Gastroesophageal sphincter (tissue), 3 donors: Measurements from ENCODE around the gene KCNT1.

Experiments
- CTCF ChIP-seq, 4 experiments: fragments of 200-600 bp in 2 of 4; fragments of 450-650 bp in 2 of 4; sonication (generic) in 1 of 4; IDR thresholded peaks; one replicate each; pipeline ENCODE4 v1.5.1; 2017 to 2019; ENCODE audit warnings: antibody characterized with exemption in 4 of 4, mild to moderate bottlenecking in 2 of 4, moderate library complexity in 2 of 4
- EP300 ChIP-seq: sonication (generic); formaldehyde crosslinking; IDR thresholded peaks from one replicate; pipeline ENCODE4 v1.6.1; 2017; ENCODE audit warnings: antibody characterized with exemption, mild to moderate bottlenecking
- POLR2A ChIP-seq, 2 donors: fragments of 450-650 bp; IDR thresholded peaks; one replicate each; pipeline ENCODE4 v1.6.1; 2017; ENCODE audit warnings: antibody characterized with exemption in 2 of 2, mild to moderate bottlenecking in 2 of 2, moderate library complexity in 1 of 2
- POLR2AphosphoS5 ChIP-seq: sonication (generic); formaldehyde crosslinking; IDR thresholded peaks from one replicate; pipeline ENCODE4 v1.6.1; 2017; ENCODE audit warnings: antibody characterized with exemption

- TF ChIP-seq EP300 (no peak), CTCF (IDR thresholded peaks at IDR 0.05) (no peak), POLR2A (IDR thresholded peaks at IDR 0.05) (no peak), POLR2AphosphoS5 (no peak)
These were observed 50.6 kb downstream of the KCNT1 start for GRCh38 chr9:135752281-135753204.
